CD4-positive, alpha-beta T cell treated with Interleukin-12 subunit alpha and Interleukin-12 subunit beta, for 1 hour (primary cell): ENCODE data around the gene ADAMTS5.

Experiments
- DNase-seq: peaks from one replicate; pipeline ENCODE4 v3.0.0-alpha.2; 2020

ADAMTS5 gene

DNA sequence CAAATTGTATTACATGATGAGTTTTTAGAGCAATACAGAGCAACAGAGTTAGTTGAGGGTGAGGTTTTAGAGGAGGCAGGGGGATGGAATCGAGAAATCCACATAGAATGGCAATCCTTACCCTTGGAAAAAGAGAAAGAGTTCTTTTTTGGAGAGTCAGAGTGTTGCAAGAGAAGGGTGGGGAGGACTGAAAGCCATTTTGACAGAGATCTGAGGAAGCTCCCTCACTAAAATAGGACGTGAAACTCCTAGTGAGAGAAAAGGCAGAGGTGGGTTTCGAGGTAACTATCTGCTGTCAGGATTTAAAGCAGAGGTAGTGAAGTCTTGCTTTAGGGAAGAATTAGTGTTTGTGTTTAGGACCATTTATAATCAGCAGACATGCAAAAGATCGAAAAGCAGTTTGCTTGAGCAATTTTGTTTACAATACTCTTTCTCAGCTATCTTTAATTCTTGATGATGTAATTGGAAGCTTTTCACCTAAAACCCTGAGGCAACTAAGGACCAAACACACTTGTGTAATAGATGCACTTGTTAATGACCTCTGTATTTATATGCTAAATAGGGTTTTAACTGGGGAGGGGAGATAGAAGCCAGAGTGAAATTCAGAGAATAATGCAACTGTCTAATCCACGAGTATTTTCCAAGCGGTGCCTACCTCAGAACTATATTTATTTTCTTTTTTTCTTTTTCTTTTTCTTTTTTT is 20.0 kb downstream of the ADAMTS5 start:
- no peak for DNase-seq

DNA sequence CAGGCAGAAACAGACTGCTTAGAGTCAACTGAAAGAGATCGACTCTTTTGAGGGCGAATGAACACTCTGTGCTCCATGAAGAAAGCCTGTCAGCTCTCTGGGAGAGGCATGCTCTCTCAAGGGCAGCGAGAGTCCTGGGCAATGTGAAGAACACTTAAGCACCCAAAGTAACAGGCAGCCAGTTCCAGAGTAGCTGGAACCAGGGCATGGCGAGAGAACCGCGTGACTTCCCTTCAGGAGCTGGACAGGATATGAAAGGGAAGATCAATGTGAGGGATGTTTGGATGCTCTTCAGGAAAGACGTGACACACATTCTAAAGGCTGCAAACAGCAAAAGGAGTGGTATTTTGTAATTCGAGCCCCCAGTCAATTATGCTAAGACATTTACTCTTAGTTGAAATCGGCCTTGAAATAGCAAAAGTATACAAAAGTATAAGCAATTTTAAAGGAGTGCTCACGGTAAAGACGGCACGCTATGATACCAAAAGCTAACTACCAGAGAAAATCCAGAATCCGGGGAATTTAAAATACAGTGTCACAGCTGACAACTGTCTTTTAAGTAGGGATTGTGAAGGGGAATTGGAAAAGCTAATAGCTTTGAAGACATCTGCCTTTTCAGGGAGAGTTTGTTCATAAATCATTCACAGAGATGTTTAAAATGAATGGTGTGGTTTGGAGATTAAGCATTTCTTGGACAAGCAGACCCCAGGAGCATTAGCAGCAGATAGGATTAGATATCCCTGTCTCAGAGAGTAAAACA is 20.8 kb downstream of the ADAMTS5 start:
- DNase-seq = no peak

GRCh38 chr21:26943921-26944320 is 23.0 kb downstream of the ADAMTS5 start:
- DNase-seq = no peak

- no peak for DNase-seq
These were observed 25.5 kb downstream of the ADAMTS5 start for GRCh38 chr21:26941421-26941820.

GRCh38 chr21:26939601-26940111 is 27.2 kb downstream of the ADAMTS5 start:
- no peak for DNase-seq

DNA sequence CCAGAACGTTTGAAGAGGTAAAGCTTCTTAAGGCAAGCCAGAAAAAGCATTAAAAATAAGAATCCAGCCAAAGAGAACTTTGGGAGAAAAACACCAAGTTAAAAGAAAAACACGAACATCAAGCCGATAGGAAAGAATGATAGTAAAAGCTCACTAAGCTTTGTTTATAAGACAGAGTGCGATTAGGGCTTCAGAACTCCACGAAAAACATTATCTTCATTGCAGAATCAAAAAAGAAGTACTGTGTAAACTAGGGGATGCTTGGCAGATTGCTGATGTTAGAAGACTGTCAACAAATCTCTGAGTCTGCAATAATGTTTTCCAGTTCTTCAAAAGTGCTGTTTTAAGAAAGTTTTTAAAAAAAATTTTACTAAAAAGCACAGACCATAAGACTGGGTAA is 30.2 kb downstream of the ADAMTS5 start:
- no peak for DNase-seq

DNA sequence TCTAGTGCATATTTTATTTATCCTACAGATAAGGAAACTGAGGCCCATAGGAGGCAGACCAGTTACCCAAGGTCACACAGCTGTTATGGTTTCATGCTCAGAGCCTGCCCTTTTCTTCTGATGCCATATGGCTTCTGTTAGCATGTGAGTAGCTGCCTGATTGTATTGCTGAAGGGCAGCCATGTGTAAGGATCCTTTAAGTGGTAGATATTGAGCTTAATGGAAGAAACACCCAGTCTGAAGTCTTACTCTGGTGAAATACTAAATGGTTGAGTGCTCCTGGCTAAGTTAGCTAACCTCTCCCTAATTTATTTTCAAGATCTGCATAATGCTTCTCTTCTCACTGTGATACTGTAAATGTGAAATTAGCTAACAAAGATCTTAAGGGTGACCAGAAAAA is 30.9 kb downstream of the ADAMTS5 start:
- DNase-seq = no peak

DNA sequence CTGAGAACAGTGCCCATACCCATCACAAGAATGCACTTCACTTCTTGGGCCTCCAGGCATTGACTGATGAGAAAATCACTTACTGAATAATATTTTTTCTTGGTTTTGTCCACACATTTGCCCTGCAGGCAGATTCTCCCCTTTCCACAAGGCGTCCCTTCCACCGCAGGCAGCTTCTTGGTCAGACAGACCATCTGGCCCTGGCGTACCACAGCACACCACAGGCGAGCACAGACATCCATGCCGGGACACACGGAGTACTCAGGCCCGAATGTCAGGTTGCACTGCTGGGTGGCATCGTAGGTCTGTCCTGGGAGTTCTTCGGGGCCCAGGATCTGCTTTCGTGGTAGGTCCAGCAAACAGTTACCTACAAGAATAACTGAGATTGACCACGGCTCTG is 32.5 kb downstream of the ADAMTS5 start:
- no peak for DNase-seq

DNA sequence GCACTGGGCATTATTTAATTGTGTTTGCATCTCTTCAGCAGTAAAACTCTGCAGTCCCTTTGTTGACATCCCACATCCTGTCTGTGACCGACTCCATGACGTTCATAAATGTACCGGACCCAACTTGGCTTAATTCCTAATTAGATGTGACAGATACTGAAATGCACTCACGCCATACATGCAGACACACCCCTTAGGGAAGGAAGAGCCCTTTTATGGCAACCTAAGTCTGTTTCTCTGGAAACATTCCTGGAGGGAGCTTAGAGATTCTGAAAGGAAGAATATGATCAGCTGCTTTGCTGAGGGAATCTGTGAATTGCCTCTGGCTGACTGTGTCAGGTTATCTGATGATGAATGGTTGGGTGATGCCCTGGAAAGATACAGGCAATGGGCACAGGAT is 33.4 kb downstream of the ADAMTS5 start:
- DNase-seq = no peak

GRCh38 chr21:26925636-26926035 is 41.3 kb downstream of the ADAMTS5 start:
- no peak for DNase-seq

DNA sequence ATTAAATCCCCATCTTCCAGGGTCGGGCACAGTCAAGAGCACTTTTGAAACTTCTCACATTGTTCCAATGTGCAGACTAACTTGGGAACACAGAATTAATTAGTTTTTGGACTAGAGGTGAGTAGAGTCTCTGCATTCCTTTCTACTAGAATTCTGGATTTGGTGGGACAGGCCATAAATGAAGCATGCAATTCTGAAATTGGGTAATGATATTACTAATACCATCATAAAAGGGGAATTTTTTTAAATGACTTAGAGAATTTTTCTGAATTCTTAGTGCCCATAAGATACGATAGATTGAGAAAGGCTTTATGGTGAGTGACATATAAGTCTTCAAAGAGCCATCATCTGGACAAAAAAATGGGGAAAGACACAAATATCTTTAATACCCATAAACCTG is 41.8 kb downstream of the ADAMTS5 start:
- DNase-seq = no peak

DNA sequence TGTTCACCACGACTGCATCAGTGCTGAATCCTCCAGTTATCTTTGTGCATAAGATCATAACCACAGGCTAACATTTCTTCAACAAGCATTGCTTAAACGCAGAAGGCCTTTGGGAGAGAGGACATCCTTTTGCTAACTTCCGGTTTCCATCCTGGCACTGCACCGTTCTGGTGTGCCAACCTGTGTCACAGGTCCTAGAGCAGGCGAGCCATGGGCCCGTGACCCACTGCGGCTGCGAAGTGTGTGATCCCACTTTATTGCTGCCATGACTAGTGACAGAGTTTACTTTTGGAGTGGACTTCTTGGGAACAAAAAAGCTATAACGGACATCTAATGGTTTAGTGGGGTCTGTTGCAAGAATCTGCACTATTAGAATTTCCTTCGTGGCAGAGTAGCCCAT is 42.9 kb downstream of the ADAMTS5 start:
- no peak for DNase-seq

- no peak for DNase-seq
These were observed 46.8 kb downstream of the ADAMTS5 start for GRCh38 chr21:26920055-26920454.

DNA sequence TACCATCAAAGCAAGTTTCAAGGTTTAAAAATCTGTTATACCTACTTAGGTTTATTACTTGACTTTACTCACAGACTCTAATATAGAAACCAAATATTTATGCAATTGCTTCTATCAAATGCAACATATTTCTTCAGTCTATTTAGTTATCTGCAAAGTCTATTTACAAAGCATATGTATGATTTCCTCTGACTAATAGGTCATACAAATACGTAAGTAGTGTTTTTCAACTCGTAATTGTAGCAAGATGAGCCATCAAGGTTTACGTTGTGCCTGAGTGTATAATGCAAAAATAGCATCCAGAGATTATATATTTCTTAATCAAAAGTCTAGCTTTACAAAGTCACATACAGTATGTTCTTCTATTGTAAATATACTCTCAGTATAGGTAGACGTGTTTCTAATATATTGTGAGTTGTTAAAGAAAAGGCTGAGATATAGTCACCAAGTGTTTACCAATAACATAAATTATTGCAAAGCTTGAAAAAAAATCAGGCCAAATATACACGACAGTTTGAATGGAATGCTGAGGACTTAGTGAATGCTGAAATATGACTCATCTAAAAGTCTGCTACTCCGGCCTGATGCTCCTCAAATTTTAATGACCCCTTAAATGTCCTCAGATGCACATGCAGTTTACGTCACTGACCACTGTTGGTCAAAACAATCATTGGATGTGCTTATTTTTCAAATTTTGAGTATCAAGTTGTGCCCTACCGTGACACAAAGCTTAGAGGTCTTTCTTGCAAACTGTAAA is 48.4 kb downstream of the ADAMTS5 start:
- no peak for DNase-seq

DNA sequence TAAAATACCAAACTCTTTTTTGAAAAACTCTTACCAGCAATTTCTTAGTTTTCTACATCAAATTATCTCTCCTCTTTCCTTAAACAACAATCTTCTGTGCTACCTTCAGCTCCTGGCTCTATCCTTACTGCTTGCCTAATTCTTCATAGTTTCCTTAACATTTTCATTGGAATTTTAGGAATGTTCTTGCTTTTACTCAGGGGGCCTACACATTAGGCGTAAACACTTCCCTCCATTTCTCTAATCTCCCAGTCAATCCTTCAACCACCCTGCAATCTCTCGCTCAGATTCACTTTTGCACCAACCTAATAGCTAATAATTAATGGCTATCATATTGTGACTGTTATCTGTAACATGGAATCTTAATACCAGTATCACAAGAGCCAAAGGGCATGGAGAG is 50.1 kb downstream of the ADAMTS5 start:
- DNase-seq = no peak

DNA sequence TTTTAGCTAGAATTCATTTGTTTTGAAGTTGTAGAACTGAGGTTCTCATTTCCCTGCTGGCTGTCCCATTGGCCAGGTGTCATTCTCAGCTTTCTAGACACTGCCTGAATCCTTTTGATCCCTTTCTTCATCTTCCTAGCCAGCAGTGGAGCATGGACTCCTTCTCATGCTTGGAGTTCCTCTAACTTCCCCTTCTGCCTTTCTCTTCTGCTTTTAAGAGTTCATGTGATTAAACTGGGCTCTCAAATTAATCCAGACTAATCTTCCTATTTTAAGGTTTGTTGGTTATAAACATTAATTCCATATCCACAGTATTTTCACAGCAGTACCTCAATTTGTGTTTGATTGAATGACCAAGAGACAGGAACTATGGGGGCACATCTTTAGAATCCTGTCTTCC is 52.3 kb downstream of the ADAMTS5 start:
- no peak for DNase-seq

- DNase-seq = no peak
These were observed 54.4 kb downstream of the ADAMTS5 start for GRCh38 chr21:26912466-26912865.

DNA sequence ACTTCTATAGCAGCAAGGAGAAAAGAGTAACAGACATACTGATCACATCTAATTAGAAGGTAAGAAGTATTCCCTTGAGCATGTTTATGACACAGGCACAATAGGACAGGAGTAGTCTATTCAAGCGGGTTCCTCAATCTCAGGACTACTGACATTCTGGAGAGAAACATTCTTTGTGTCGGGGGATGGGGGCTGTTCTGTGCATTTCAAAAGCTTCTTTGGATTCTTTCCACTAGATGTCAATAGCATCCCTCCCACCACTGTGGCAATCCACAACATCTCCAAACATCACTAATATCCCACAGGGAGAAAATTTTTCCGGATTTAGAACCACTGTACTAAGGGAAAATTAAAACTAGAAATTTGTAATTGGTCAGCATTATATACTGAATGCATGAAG is 56.9 kb downstream of the ADAMTS5 start:
- DNase-seq = no peak

GRCh38 chr21:26900980-26901379 is 65.9 kb downstream of the ADAMTS5 start:
- no peak for DNase-seq

GRCh38 chr21:26892151-26892550 is 74.7 kb downstream of the ADAMTS5 start:
- DNase-seq = no peak

DNA sequence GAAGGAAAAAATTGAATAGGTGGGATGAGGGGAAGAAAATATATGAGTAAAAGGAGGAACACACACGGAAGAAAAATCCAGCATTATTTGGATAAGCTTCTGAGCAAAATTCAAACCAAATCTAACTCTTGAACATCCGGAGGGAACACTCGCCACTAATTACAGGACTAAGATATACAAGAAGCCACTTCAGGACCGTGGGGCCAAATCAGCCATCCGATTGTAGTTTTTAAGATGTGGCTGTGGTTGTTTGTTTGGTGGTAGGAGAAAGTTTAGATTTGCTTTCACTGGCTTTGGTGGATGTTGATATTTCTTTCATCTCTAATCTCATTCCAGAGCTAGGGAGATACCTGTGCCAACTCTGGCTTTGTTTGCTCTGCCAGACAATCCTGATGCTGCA is 78.0 kb downstream of the ADAMTS5 start:
- DNase-seq = no peak

- DNase-seq = no peak
These were observed 78.6 kb downstream of the ADAMTS5 start for GRCh38 chr21:26888256-26888655.

- no peak for DNase-seq
These were observed 79.6 kb downstream of the ADAMTS5 start for GRCh38 chr21:26887251-26887650.

- DNase-seq = no peak
These were observed 82.5 kb downstream of the ADAMTS5 start for GRCh38 chr21:26884436-26884835.
